GM12864 (cell line): Measurements from ENCODE around the gene RELN.

Experiments used
- DNase-seq: peaks from one replicate; pipeline ENCODE4 v3.0.0-alpha.2; 2011; ENCODE audit warnings: low read depth
- H3K4me3 ChIP-seq: 2 replicates; pipeline ENCODE4 v1.5.1; 2011; ENCODE audit warnings: mild to moderate bottlenecking, low read depth, low read length, control low read depth
- TF ChIP-seq, protein P1 (sequence below): IDR thresholded peaks from 2 replicates; pipeline ENCODE4 v1.5.1; 2011; ENCODE audit warnings: low read depth, mild to moderate bottlenecking, moderate library complexity, low read length, control low read depth, inconsistent platforms; ENCODE audit errors: missing control alignments

Gene RELN

DNA sequence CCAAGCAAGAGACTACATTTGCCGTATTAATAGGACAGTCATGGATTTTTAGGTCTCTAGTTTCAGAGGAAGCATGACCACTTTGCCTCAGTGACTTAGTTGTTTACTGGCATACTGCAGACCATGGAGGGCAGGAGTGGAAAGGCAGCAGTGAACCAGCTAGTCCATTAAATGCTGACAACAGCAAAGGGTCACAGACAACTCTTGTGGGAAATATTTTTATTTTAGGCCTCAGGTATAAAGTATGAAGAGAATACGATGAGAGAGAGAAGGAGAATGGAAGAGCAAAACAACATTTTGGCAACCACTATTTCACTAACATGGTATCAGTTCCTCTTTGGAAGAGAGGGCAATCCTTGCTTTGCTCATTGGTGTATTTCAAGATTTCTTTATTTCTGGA is 118.0 kb downstream of the RELN start:
- no peak overlapping the region for H3K4me3 ChIP-seq
- TF ChIP-seq, protein P1, sequence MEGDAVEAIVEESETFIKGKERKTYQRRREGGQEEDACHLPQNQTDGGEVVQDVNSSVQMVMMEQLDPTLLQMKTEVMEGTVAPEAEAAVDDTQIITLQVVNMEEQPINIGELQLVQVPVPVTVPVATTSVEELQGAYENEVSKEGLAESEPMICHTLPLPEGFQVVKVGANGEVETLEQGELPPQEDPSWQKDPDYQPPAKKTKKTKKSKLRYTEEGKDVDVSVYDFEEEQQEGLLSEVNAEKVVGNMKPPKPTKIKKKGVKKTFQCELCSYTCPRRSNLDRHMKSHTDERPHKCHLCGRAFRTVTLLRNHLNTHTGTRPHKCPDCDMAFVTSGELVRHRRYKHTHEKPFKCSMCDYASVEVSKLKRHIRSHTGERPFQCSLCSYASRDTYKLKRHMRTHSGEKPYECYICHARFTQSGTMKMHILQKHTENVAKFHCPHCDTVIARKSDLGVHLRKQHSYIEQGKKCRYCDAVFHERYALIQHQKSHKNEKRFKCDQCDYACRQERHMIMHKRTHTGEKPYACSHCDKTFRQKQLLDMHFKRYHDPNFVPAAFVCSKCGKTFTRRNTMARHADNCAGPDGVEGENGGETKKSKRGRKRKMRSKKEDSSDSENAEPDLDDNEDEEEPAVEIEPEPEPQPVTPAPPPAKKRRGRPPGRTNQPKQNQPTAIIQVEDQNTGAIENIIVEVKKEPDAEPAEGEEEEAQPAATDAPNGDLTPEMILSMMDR: no peak
- DNase-seq: no peak

DNA sequence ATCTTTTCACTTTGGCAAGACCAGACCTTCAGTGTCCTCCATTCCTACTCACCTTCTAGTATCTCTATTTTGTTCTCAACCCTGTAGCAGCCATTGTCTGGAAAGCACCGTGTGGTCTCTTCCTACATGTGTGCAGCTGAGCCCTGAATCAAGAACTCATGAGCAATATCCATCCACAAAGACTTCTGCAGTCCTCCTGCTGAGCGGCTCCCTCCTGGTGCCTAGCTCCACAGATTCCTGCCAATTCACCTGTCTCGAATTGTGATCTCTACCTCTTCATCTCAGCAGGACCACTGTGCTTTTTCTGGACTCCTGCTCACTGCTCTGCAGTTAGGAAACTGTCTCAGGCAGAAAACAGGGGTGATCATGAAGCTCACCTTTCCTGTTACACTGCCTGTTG is 118.8 kb downstream of the RELN start:
- H3K4me3 ChIP-seq: no peak overlapping the region
- TF ChIP-seq, protein P1: no peak
- no peak for DNase-seq

DNA sequence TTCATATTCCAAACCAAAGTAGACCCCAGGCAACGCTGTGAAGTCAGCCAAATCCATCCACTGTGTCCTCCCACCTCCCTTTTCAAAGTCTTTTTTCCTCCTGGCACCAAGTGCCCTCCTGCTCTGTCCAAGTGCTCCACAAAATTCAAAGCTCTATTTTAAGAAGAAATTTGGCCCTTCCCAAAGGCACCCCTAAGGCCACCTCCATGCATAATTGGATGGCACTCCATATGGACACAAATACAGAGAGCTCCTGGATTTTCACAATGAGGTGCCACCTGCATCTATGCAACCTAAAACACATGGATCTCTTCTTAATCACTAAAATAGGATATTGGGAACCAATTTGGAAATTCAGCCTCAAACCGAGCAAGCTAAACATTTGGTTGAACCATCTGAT is 121.6 kb downstream of the RELN start:
- no peak for DNase-seq
- H3K4me3 ChIP-seq: no peak overlapping the region
- TF ChIP-seq, protein P1: no peak

DNA sequence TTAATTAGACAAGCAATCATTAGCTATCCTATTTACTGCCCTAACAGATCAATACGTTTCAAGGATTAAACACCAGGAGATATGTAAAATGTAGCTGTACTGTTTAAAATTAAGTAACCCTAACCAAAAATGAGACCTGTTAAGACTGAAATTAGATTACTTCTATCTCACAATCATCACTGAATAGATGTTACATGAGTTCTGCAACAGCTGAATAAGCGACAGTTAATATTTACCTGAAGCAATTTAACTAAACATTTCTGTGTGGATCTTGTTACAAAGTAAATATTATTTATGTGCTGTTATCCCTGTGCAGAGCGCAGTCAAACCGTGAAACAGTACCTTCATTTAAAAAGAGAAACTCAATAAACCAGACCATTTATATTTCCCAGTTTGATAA is 122.5 kb downstream of the RELN start:
- no peak overlapping the region for H3K4me3 ChIP-seq
- DNase-seq: no peak
- TF ChIP-seq, protein P1: no peak

DNA sequence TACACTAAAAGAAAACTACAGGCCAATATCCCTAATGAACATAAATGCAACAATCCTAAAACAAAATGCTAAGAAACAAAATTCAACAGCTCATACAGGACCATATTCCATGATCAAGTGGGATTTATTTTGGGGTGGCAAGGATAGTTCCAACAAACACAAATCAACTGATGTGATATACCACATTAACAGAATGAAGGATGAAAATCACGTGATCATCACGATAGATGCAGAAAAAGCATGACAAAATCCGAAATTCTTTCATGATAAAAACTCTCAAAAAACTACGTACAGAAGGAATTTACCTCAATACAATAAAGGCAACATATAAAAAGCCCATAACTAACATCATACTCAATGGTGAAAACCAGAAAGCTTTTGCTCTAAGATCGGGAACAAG is 124.0 kb downstream of the RELN start:
- TF ChIP-seq, protein P1: no peak
- H3K4me3 ChIP-seq: no peak overlapping the region
- DNase-seq: no peak

DNA sequence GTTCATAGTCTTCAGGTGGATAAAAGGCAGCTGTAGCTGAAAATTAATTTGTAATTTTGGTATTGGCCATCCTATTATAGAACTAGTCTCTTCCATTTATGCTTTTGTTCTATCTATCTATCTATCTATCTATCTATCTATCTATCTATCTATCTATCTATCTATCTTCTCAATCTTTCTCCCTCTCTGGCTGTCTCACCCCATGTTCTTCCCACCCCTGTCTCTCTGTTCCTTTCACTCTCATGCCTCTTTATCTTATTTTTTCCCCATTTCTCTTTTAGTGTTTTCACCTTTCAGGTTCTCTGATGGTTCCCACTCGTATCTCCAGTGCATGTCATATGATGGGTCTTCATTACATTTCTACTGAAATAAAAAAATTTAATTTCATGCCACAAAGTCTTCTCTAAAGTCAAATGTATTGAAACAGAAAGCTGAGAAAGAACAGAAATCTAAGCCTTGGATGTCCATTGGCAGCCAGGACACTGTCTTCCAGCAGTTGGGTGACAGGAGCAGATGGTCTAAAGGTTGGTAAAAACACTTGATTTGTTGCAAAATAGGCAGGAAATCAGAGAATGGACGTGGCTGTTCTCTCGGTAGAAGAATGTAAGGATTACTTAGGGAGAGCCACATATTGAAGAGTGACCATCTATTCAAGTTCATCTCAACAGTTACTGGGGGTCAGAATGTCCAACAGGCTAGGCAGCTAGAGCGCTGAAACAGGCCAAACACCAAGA is 127.0 kb downstream of the RELN start:
- no peak overlapping the region for H3K4me3 ChIP-seq
- DNase-seq: no peak
- TF ChIP-seq, protein P1: no peak

DNA sequence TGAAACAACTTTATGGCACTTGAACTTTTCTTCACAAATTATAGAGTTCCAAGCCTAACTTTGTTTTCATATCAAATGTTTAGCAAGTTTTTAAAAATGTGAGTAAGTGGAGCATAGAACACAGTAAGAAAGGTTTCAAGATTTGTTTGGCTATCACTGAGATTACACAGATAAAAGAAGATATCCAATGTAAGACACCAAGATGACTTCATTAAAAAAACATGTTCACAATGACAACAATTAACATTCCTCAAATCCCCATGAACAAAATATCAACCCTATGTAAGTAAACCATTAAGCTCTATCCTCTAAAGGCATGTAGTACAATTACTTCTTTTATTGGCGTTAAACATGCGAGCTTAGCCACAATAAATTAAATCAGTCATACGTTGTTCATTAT is 129.7 kb downstream of the RELN start:
- TF ChIP-seq, protein P1: no peak
- DNase-seq: no peak
- H3K4me3 ChIP-seq: no peak overlapping the region
